HFFc6 (cell line): ENCODE results near the gene ZNF70. TPM values are rescaled to one million over a fixed set of nuclear protein-coding genes. Genes with fewer than 3 reads are reported as not detected.

Experiments
- DNase-seq: peaks from one replicate; pipeline ENCODE4 v3.0.0-alpha.2; 2018
- H3K27ac Mint-ChIP-seq: 2 replicates; pipeline ENCODE4 v1.8.0; 2020; ENCODE audit warnings: mild to moderate bottlenecking, mixed read lengths
- H3K27me3 Mint-ChIP-seq: 2 replicates; pipeline ENCODE4 v1.8.0; 2021; ENCODE audit warnings: mild to moderate bottlenecking, moderate library complexity, mixed read lengths; ENCODE audit not compliant: insufficient read depth
- H3K36me3 Mint-ChIP-seq: 2 replicates; pipeline ENCODE4 v1.8.0; 2021; ENCODE audit warnings: low read depth, mixed read lengths
- H3K4me1 Mint-ChIP-seq: 2 replicates; pipeline ENCODE4 v1.8.0; 2020; ENCODE audit warnings: low read depth, mixed read lengths
- H3K4me3 Mint-ChIP-seq: 2 replicates; pipeline ENCODE4 v1.8.0; 2020; ENCODE audit warnings: mild to moderate bottlenecking, moderate library complexity, mixed read lengths
- H3K9me3 Mint-ChIP-seq: 2 replicates; pipeline ENCODE4 v1.8.0; 2020; ENCODE audit warnings: mild to moderate bottlenecking, mixed read lengths
- CTCF ChIP-seq: fragments of 200-600 bp; sonication (generic); IDR thresholded peaks from 2 replicates; pipeline ENCODE4 v1.5.0; 2021; ENCODE audit warnings: antibody characterized with exemption, mild to moderate bottlenecking
- total RNA-seq, 6 experiments: library from RNA; stranded (reverse); fragmentation: NEBNext Ultra II Directional; extraction: Animal tissue kit (Norgen Biotek cat#: 25700); gene quantifications; 2 replicates in 1 of 6; 3 replicates in 5 of 6; pipeline ENCODE4 v1.2.3, GENCODE V29; 2021

ZNF70 gene
- total RNA-seq, 6 experiments from 2014 or later = 6.0 to 7.0 (median 6.4) TPM

GRCh38 chr22:23786752-23787599, 36.1 kb upstream of the ZNF70 start, which contains the start of gene SMARCB1:
SMARCB1 (plus strand) TSS chr22:23786966; CDS start chr22:23787170, 204 bp downstream.
- DNase-seq = peak; percentile 90
- H3K4me3 Mint-ChIP-seq = peak within 1 kb of the TSS; percentile 93
- H3K27ac Mint-ChIP-seq = peak within 1 kb of the TSS; percentile 89
- H3K9me3 Mint-ChIP-seq = no peaks in the 10 kb centered on the region
- no peak for TF ChIP-seq CTCF
- H3K4me1 Mint-ChIP-seq = peaks cover 57% of the 10 kb centered on the region
- no peaks in the 10 kb centered on the region; the same call in 1 of the 2 replicates for H3K27me3 Mint-ChIP-seq
- H3K36me3 Mint-ChIP-seq = peaks cover 2% of the 10 kb centered on the region; the same call in 1 of the 2 replicates

- peak overlapping the region; percentile 93 for H3K4me3 Mint-ChIP-seq
- TF ChIP-seq CTCF = no peak
- H3K9me3 Mint-ChIP-seq = no peaks in the 10 kb centered on the region
- H3K36me3 Mint-ChIP-seq = no peaks in the 10 kb centered on the region; the same call in 1 of the 2 replicates
- no peaks in the 10 kb centered on the region; the same call in 1 of the 2 replicates for H3K27me3 Mint-ChIP-seq
- H3K27ac Mint-ChIP-seq = peak overlapping the region; percentile 89
- peaks cover 57% of the 10 kb centered on the region for H3K4me1 Mint-ChIP-seq
- no peak for DNase-seq
Observed at GRCh38 chr22:23786261-23786710, 35.4 kb upstream of the ZNF70 start.

- peak overlapping the region; percentile 57 for H3K4me3 Mint-ChIP-seq
Observed at GRCh38 chr22:23784215-23784732, 33.4 kb upstream of the ZNF70 start.

GRCh38 chr22:23783265-23784150, 32.6 kb upstream of the ZNF70 start:
- DNase-seq = no peak
- H3K4me3 Mint-ChIP-seq = no peak overlapping the region
- H3K27me3 Mint-ChIP-seq = peaks cover under 1% of the 10 kb centered on the region; the same call in 1 of the 2 replicates
- 0 out of 2 replicates have a peak overlapping the region, but pooled peaks have one; percentile 84 for H3K27ac Mint-ChIP-seq
- no peaks in the 10 kb centered on the region for H3K9me3 Mint-ChIP-seq
- peaks cover 44% of the 10 kb centered on the region for H3K4me1 Mint-ChIP-seq
- no peaks in the 10 kb centered on the region for H3K36me3 Mint-ChIP-seq
- TF ChIP-seq CTCF = no peak

More at GRCh38 chr22:23784215-23784732, 33.4 kb upstream of the ZNF70 start:
- no peaks in the 10 kb centered on the region for H3K9me3 Mint-ChIP-seq
- peak overlapping the region; percentile 84 for H3K27ac Mint-ChIP-seq
- TF ChIP-seq CTCF = no peak
- no peaks in the 10 kb centered on the region for H3K36me3 Mint-ChIP-seq
- H3K4me1 Mint-ChIP-seq = peaks cover 48% of the 10 kb centered on the region
- H3K27me3 Mint-ChIP-seq = no peaks in the 10 kb centered on the region; the same call in 1 of the 2 replicates
- peak; percentile 40 for DNase-seq

GRCh38 chr22:23782703-23783102, 31.8 kb upstream of the ZNF70 start:
- H3K9me3 Mint-ChIP-seq = no peaks in the 10 kb centered on the region
- H3K4me1 Mint-ChIP-seq = peaks cover 36% of the 10 kb centered on the region
- no peak for DNase-seq
- no peak overlapping the region; the same call in 1 of the 2 replicates for H3K27ac Mint-ChIP-seq
- no peak for TF ChIP-seq CTCF
- no peak overlapping the region for H3K4me3 Mint-ChIP-seq
- H3K27me3 Mint-ChIP-seq = peaks cover 2% of the 10 kb centered on the region; the same call in 1 of the 2 replicates
- H3K36me3 Mint-ChIP-seq = no peaks in the 10 kb centered on the region
